Activated naive CD4-positive, alpha-beta T cell treated with anti-CD3 and anti-CD28 coated beads, Interleukin-2, amount 50 U/mL, for 24 hours (primary cell): ENCODE data around the gene CA12.

Experiments
- H3K27ac Mint-ChIP-seq: one replicate; pipeline ENCODE4 v1.8.0; 2021; ENCODE audit warnings: mild to moderate bottlenecking, mixed read lengths
- H3K27me3 Mint-ChIP-seq: one replicate; pipeline ENCODE4 v1.8.0; 2021; ENCODE audit warnings: mixed read lengths
- H3K36me3 Mint-ChIP-seq: one replicate; pipeline ENCODE4 v1.8.0; 2021; ENCODE audit warnings: mixed read lengths
- H3K4me1 Mint-ChIP-seq: one replicate; pipeline ENCODE4 v1.8.0; 2021; ENCODE audit warnings: mixed read lengths
- H3K4me3 Mint-ChIP-seq: one replicate; pipeline ENCODE4 v1.8.0; 2021; ENCODE audit warnings: mild to moderate bottlenecking, mixed read lengths
- H3K9me3 Mint-ChIP-seq: one replicate; pipeline ENCODE4 v1.8.0; 2021; ENCODE audit warnings: mixed read lengths

Gene CA12

GRCh38 chr15:63372753-63373152 lies 8.9 kb downstream of the CA12 start:
- peaks cover 2% of the 10 kb centered on the region for H3K27me3 Mint-ChIP-seq
- H3K4me1 Mint-ChIP-seq = peaks cover 20% of the 10 kb centered on the region
- no peak overlapping the region for H3K4me3 Mint-ChIP-seq
- no peaks in the 10 kb centered on the region for H3K36me3 Mint-ChIP-seq
- no peak overlapping the region for H3K27ac Mint-ChIP-seq
- H3K9me3 Mint-ChIP-seq = no peaks in the 10 kb centered on the region

GRCh38 chr15:63372018-63372705 lies 9.5 kb downstream of the CA12 start:
- H3K27me3 Mint-ChIP-seq = no peaks in the 10 kb centered on the region
- H3K4me3 Mint-ChIP-seq = no peak overlapping the region
- H3K4me1 Mint-ChIP-seq = peaks cover 20% of the 10 kb centered on the region
- H3K36me3 Mint-ChIP-seq = no peaks in the 10 kb centered on the region
- no peak overlapping the region for H3K27ac Mint-ChIP-seq
- no peaks in the 10 kb centered on the region for H3K9me3 Mint-ChIP-seq

- H3K4me1 Mint-ChIP-seq = peaks cover 19% of the 10 kb centered on the region
Measured at GRCh38 chr15:63371297-63371918, 10.2 kb downstream of the CA12 start.

GRCh38 chr15:63370764-63371163 lies 10.9 kb downstream of the CA12 start:
- Mint-ChIP-seq H3K4me1 (peaks cover 15% of the 10 kb centered on the region), H3K27ac (no peak overlapping the region), H3K9me3 (no peaks in the 10 kb centered on the region), H3K27me3 (no peaks in the 10 kb centered on the region), H3K4me3 (no peak overlapping the region), H3K36me3 (no peaks in the 10 kb centered on the region)

More at GRCh38 chr15:63371297-63371918, 10.2 kb downstream of the CA12 start:
- Mint-ChIP-seq H3K4me3 (no peak overlapping the region), H3K27me3 (no peaks in the 10 kb centered on the region), H3K9me3 (no peaks in the 10 kb centered on the region), H3K36me3 (no peaks in the 10 kb centered on the region), H3K27ac (no peak overlapping the region)

GRCh38 chr15:63369781-63370180 lies 11.9 kb downstream of the CA12 start:
- Mint-ChIP-seq H3K27ac (no peak overlapping the region), H3K36me3 (no peaks in the 10 kb centered on the region), H3K4me1 (peaks cover 6% of the 10 kb centered on the region), H3K4me3 (no peak overlapping the region), H3K9me3 (no peaks in the 10 kb centered on the region), H3K27me3 (no peaks in the 10 kb centered on the region)

- no peaks in the 10 kb centered on the region for H3K36me3 Mint-ChIP-seq
- H3K9me3 Mint-ChIP-seq = no peaks in the 10 kb centered on the region
- peaks cover 4% of the 10 kb centered on the region for H3K4me1 Mint-ChIP-seq
- H3K27ac Mint-ChIP-seq = no peak overlapping the region
- no peak overlapping the region for H3K4me3 Mint-ChIP-seq
- no peaks in the 10 kb centered on the region for H3K27me3 Mint-ChIP-seq
Measured at GRCh38 chr15:63369296-63369695, 12.3 kb downstream of the CA12 start.

GRCh38 chr15:63368503-63368902 lies 13.1 kb downstream of the CA12 start:
- peaks cover 4% of the 10 kb centered on the region for H3K4me1 Mint-ChIP-seq
- no peak overlapping the region for H3K4me3 Mint-ChIP-seq
- H3K27ac Mint-ChIP-seq = no peak overlapping the region
- no peaks in the 10 kb centered on the region for H3K9me3 Mint-ChIP-seq
- H3K36me3 Mint-ChIP-seq = no peaks in the 10 kb centered on the region
- no peaks in the 10 kb centered on the region for H3K27me3 Mint-ChIP-seq

GRCh38 chr15:63367900-63368299 lies 13.7 kb downstream of the CA12 start:
- Mint-ChIP-seq H3K9me3 (no peaks in the 10 kb centered on the region), H3K27ac (no peak overlapping the region), H3K27me3 (no peaks in the 10 kb centered on the region), H3K4me1 (peaks cover 4% of the 10 kb centered on the region), H3K36me3 (no peaks in the 10 kb centered on the region), H3K4me3 (no peak overlapping the region)

- no peak overlapping the region for H3K4me3 Mint-ChIP-seq
- peaks cover 4% of the 10 kb centered on the region for H3K4me1 Mint-ChIP-seq
- no peak overlapping the region for H3K27ac Mint-ChIP-seq
- no peaks in the 10 kb centered on the region for H3K9me3 Mint-ChIP-seq
- no peaks in the 10 kb centered on the region for H3K27me3 Mint-ChIP-seq
- H3K36me3 Mint-ChIP-seq = no peaks in the 10 kb centered on the region
Measured at GRCh38 chr15:63367390-63367789, 14.3 kb downstream of the CA12 start.

- no peaks in the 10 kb centered on the region for H3K36me3 Mint-ChIP-seq
- no peaks in the 10 kb centered on the region for H3K27me3 Mint-ChIP-seq
- peaks cover under 1% of the 10 kb centered on the region for H3K4me1 Mint-ChIP-seq
- H3K9me3 Mint-ChIP-seq = no peaks in the 10 kb centered on the region
- no peak overlapping the region for H3K4me3 Mint-ChIP-seq
- H3K27ac Mint-ChIP-seq = no peak overlapping the region
Measured at GRCh38 chr15:63366451-63366850, 15.2 kb downstream of the CA12 start.

GRCh38 chr15:63365273-63365680 lies 16.4 kb downstream of the CA12 start:
- Mint-ChIP-seq H3K9me3 (no peaks in the 10 kb centered on the region), H3K4me3 (no peak overlapping the region), H3K36me3 (no peaks in the 10 kb centered on the region), H3K27me3 (no peaks in the 10 kb centered on the region), H3K4me1 (no peaks in the 10 kb centered on the region), H3K27ac (no peak overlapping the region)

GRCh38 chr15:63364399-63365272 lies 17.0 kb downstream of the CA12 start:
- no peaks in the 10 kb centered on the region for H3K27me3 Mint-ChIP-seq
- H3K4me3 Mint-ChIP-seq = no peak overlapping the region
- no peaks in the 10 kb centered on the region for H3K4me1 Mint-ChIP-seq
- H3K27ac Mint-ChIP-seq = no peak overlapping the region
- H3K36me3 Mint-ChIP-seq = no peaks in the 10 kb centered on the region
- H3K9me3 Mint-ChIP-seq = no peaks in the 10 kb centered on the region

- Mint-ChIP-seq H3K27ac (no peak overlapping the region), H3K27me3 (no peaks in the 10 kb centered on the region), H3K4me3 (no peak overlapping the region), H3K9me3 (no peaks in the 10 kb centered on the region), H3K4me1 (no peaks in the 10 kb centered on the region), H3K36me3 (no peaks in the 10 kb centered on the region)
Measured at GRCh38 chr15:63363292-63363691, 18.4 kb downstream of the CA12 start.

GRCh38 chr15:63362885-63363284 lies 18.8 kb downstream of the CA12 start:
- no peaks in the 10 kb centered on the region for H3K4me1 Mint-ChIP-seq
- no peaks in the 10 kb centered on the region for H3K36me3 Mint-ChIP-seq
- H3K9me3 Mint-ChIP-seq = no peaks in the 10 kb centered on the region
- no peak overlapping the region for H3K27ac Mint-ChIP-seq
- H3K27me3 Mint-ChIP-seq = no peaks in the 10 kb centered on the region
- H3K4me3 Mint-ChIP-seq = no peak overlapping the region

GRCh38 chr15:63362196-63362595 lies 19.4 kb downstream of the CA12 start:
- H3K4me1 Mint-ChIP-seq = no peaks in the 10 kb centered on the region
- no peak overlapping the region for H3K27ac Mint-ChIP-seq
- H3K9me3 Mint-ChIP-seq = no peaks in the 10 kb centered on the region
- H3K36me3 Mint-ChIP-seq = no peaks in the 10 kb centered on the region
- H3K4me3 Mint-ChIP-seq = no peak overlapping the region
- no peaks in the 10 kb centered on the region for H3K27me3 Mint-ChIP-seq

- Mint-ChIP-seq H3K4me3 (no peak overlapping the region), H3K4me1 (no peaks in the 10 kb centered on the region), H3K9me3 (no peaks in the 10 kb centered on the region), H3K27ac (no peak overlapping the region), H3K36me3 (no peaks in the 10 kb centered on the region), H3K27me3 (no peaks in the 10 kb centered on the region)
Measured at GRCh38 chr15:63360170-63360569, 21.5 kb downstream of the CA12 start.
